Panc1 (cell line): ENCODE data around the gene ANKRD10. TPM values are rescaled to one million over a fixed set of nuclear protein-coding genes. Genes with fewer than 3 reads are reported as not detected.

Experiments used
- ATAC-seq: fragments of 200-7000 bp; cut with Tn5 transposase; 2 replicates; pipeline ENCODE4 v1.9.1; 2020; ENCODE audit warnings: mild to moderate bottlenecking, moderate library complexity
- BruUV-seq: library from RNA; stranded (reverse); fragments of 400-500 nt; replicated peaks from 2 replicates; lab custom pipeline; 2021; lab: Mats Ljungman, UMichigan
- CTCF ChIA-PET: fragments of 300-600 bp; sonication (Branson Sonifier 250); formaldehyde crosslinking; loops from one replicate; lab custom pipeline; 2022; ENCODE audit warnings: antibody characterized with exemption; lab: Charles Lee
- POLR2A ChIA-PET: fragments of 300-600 bp; sonication (Branson Sonifier 250); formaldehyde crosslinking; loops from one replicate; lab custom pipeline; 2022; ENCODE audit warnings: antibody characterized with exemption; lab: Charles Lee
- DNase-seq: peaks from one replicate; pipeline ENCODE4 v3.0.0-alpha.2; 2010; ENCODE audit warnings: low read depth, low spot score
- H3K27ac ChIP-seq: 2 replicates; pipeline ENCODE4 v1.5.1; 2011; ENCODE audit warnings: mild to moderate bottlenecking, low read length, inconsistent platforms
- H3K27me3 ChIP-seq: fragments of 200-500 bp; sonication (Bioruptor generic); 2 replicates; pipeline ENCODE4 v1.6.0; 2014; ENCODE audit warnings: low read length, inconsistent platforms; ENCODE audit not compliant: control insufficient read depth, insufficient read depth
- H3K36me3 ChIP-seq: fragments of 200-500 bp; sonication (Bioruptor generic); 2 replicates; pipeline ENCODE4 v1.5.1; 2014; ENCODE audit warnings: inconsistent platforms, mild to moderate bottlenecking, low read length, moderate library complexity; ENCODE audit not compliant: control insufficient read depth, insufficient read depth
- H3K4me1 ChIP-seq: 2 replicates; pipeline ENCODE4 v1.5.1; 2011; ENCODE audit warnings: inconsistent platforms, mild to moderate bottlenecking, low read length, moderate library complexity; ENCODE audit not compliant: control insufficient read depth, insufficient read depth
- H3K4me3 ChIP-seq, 2 experiments: 2 replicates each; pipeline ENCODE4 v1.5.1; 2011 to 2012; ENCODE audit warnings: low read depth in 2 of 2, low read length in 2 of 2, mild to moderate bottlenecking in 2 of 2, inconsistent platforms in 1 of 2, moderate library complexity in 1 of 2
- H3K9me3 ChIP-seq: fragments of 200-500 bp; sonication (Bioruptor generic); 2 replicates; pipeline ENCODE4 v1.5.1; 2014; ENCODE audit warnings: low read depth, mild to moderate bottlenecking, inconsistent platforms, low read length, moderate library complexity; ENCODE audit not compliant: control insufficient read depth, insufficient read depth
- POLR2AphosphoS5 ChIP-seq: IDR thresholded peaks from 2 replicates; pipeline ENCODE4 v1.6.1; 2012; ENCODE audit warnings: mild to moderate bottlenecking, low read depth, low read length, moderate library complexity
- SIN3A ChIP-seq: IDR thresholded peaks from 2 replicates; pipeline ENCODE4 v1.6.1; 2012; ENCODE audit warnings: low read depth, mild to moderate bottlenecking, low read length, moderate library complexity, borderline replicate concordance; ENCODE audit not compliant: insufficient read depth
- TCF7L2 ChIP-seq: IDR thresholded peaks from 2 replicates; pipeline ENCODE4 v1.6.1; 2011; ENCODE audit warnings: mild to moderate bottlenecking, low read depth, low read length, inconsistent platforms
- in situ Hi-C: cut with HindIII; loops from 2 replicates; pipeline ENCODE4 v1.10.0; 2016; ENCODE audit warnings: low sequenced_read_pairs, low pct_unique_long_range_greater_than_20kb
- intact Hi-C: fragments of 100-400 bp; cut with micrococcal nuclease; formaldehyde crosslinking; loops from one replicate; pipeline ENCODE4 v1.10.0; 2022; ENCODE audit not compliant: unreplicated experiment
- total RNA-seq: library from RNA; stranded (reverse); gene quantifications from one replicate; pipeline ENCODE4 v1.2.1, GENCODE V29; 2021; ENCODE audit not compliant: unreplicated experiment
- TF ChIP-seq, protein P1 (sequence below): fragments of 450-650 bp; IDR thresholded peaks from 2 replicates; pipeline ENCODE4 v1.5.1; 2017; ENCODE audit warnings: mild to moderate bottlenecking
- TF ChIP-seq, protein P2 (sequence below), 2 experiments: IDR thresholded peaks; 2 replicates each; pipeline ENCODE4 v1.6.1; 2011 to 2012; ENCODE audit warnings: low read depth in 2 of 2, control low read depth in 1 of 2, low read length in 1 of 2, mild to moderate bottlenecking in 1 of 2, moderate library complexity in 1 of 2; ENCODE audit not compliant: insufficient read depth in 1 of 2

The ANKRD10 gene
- total RNA-seq, 1 experiment from 2014 or later, result 76.8 TPM

DNA sequence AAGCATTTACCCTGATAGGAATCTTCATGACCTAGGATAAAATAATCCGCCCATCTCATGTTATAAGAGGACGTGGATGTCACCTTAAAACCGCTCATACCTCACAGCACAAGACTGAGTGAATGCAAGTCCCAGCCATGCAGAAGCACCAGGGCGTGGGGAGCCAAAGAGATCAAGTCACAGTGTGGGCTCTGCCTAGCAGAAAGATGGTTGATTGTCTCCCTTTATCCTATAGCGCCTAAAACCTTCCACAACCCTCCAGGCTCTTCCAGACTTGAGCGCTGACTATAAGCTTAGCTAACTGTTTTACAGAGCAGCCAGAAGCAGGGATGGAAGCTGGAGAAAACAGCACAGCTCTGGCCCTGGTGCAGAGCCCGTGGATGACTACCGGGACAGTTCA, 6.8 kb upstream of the ANKRD10 start:
- Histone ChIP-seq H3K4me1 (peaks cover 3% of the 10 kb centered on the region; the same call in 1 of the 2 replicates), H3K27ac (peak overlapping the region; percentile 23; the same call in 1 of the 2 replicates), H3K4me3 (no peak overlapping the region), H3K36me3 (no peaks in the 10 kb centered on the region), H3K9me3 (no peaks in the 10 kb centered on the region), H3K27me3 (no peaks in the 10 kb centered on the region)
- intact Hi-C loops, result no loop called here
- DNase-seq (no peak), ATAC-seq (peak; percentile 57; the same call in 1 of the 2 replicates)
- TF ChIP-seq TCF7L2, result no peak
- TF ChIP-seq, protein P1, sequence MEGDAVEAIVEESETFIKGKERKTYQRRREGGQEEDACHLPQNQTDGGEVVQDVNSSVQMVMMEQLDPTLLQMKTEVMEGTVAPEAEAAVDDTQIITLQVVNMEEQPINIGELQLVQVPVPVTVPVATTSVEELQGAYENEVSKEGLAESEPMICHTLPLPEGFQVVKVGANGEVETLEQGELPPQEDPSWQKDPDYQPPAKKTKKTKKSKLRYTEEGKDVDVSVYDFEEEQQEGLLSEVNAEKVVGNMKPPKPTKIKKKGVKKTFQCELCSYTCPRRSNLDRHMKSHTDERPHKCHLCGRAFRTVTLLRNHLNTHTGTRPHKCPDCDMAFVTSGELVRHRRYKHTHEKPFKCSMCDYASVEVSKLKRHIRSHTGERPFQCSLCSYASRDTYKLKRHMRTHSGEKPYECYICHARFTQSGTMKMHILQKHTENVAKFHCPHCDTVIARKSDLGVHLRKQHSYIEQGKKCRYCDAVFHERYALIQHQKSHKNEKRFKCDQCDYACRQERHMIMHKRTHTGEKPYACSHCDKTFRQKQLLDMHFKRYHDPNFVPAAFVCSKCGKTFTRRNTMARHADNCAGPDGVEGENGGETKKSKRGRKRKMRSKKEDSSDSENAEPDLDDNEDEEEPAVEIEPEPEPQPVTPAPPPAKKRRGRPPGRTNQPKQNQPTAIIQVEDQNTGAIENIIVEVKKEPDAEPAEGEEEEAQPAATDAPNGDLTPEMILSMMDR, result no peak
- no peak for TF ChIP-seq SIN3A
- no peak for TF ChIP-seq POLR2AphosphoS5
- TF ChIP-seq, protein P2, sequence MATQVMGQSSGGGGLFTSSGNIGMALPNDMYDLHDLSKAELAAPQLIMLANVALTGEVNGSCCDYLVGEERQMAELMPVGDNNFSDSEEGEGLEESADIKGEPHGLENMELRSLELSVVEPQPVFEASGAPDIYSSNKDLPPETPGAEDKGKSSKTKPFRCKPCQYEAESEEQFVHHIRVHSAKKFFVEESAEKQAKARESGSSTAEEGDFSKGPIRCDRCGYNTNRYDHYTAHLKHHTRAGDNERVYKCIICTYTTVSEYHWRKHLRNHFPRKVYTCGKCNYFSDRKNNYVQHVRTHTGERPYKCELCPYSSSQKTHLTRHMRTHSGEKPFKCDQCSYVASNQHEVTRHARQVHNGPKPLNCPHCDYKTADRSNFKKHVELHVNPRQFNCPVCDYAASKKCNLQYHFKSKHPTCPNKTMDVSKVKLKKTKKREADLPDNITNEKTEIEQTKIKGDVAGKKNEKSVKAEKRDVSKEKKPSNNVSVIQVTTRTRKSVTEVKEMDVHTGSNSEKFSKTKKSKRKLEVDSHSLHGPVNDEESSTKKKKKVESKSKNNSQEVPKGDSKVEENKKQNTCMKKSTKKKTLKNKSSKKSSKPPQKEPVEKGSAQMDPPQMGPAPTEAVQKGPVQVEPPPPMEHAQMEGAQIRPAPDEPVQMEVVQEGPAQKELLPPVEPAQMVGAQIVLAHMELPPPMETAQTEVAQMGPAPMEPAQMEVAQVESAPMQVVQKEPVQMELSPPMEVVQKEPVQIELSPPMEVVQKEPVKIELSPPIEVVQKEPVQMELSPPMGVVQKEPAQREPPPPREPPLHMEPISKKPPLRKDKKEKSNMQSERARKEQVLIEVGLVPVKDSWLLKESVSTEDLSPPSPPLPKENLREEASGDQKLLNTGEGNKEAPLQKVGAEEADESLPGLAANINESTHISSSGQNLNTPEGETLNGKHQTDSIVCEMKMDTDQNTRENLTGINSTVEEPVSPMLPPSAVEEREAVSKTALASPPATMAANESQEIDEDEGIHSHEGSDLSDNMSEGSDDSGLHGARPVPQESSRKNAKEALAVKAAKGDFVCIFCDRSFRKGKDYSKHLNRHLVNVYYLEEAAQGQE (IDR thresholded peaks at IDR 0.05; ENCODE audit: insufficient read depth in 1 of 2, low read depth in 2 of 2, low read length in 1 of 2), result no peak
- CTCF ChIA-PET, result interaction anchor here (0.6 kb wide), 1 partner anchor 169 kb away, joined by 4 read pairs; no protein-coding TSS in a partner anchor
- in situ Hi-C loops, result no loop called here
- POLR2A ChIA-PET, result no interaction called here
- BruUV-seq, result no TSS peak

DNA sequence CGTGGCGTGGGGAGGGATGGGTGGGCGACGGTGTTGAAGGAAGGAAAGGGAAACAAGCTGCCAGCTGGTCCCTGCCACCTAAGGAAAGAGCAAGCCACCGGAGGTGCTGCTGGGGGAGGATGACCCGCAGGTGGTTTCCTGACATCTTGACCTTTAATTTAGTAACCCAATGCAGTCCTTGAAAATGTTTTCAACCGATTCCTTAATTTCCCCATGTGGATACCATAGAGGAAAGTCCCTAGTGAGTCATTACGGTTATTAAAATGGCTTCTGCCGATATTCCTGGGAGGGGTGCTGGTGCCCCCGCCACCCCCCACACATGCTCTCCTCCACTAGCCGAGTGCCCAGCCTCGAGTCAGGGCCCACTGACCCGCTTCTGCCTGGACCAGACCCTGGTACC, 6.3 kb upstream of the ANKRD10 start:
- Histone ChIP-seq H3K4me1 (peaks cover 5% of the 10 kb centered on the region; the same call in 1 of the 2 replicates), H3K4me3 (no peak overlapping the region), H3K36me3 (no peaks in the 10 kb centered on the region), H3K27me3 (no peaks in the 10 kb centered on the region), H3K27ac (no peak overlapping the region), H3K9me3 (no peaks in the 10 kb centered on the region)
- no TSS peak for BruUV-seq
- ChIA-PET CTCF (interaction anchor here (0.6 kb wide), 1 partner anchor 170 kb away, joined by 4 read pairs; no protein-coding TSS in a partner anchor), POLR2A (no interaction called here)
- ATAC-seq, result no peak
- in situ Hi-C loops, result no loop called here
- intact Hi-C loops, result no loop called here
- TF ChIP-seq SIN3A (no peak), TCF7L2 (no peak), POLR2AphosphoS5 (no peak)
- TF ChIP-seq, protein P2 (IDR thresholded peaks at IDR 0.05; ENCODE audit: insufficient read depth in 1 of 2, low read depth in 2 of 2, low read length in 1 of 2), result no peak
- TF ChIP-seq, protein P1, result no peak
- DNase-seq, result no peak
